Neural cell (in vitro differentiated cells): ENCODE results near the gene NTF4. TPM values are rescaled to one million over a fixed set of nuclear protein-coding genes. Genes with fewer than 3 reads are reported as not detected.

Experiments used
- H2AFZ ChIP-seq: fragments of 200-600, 300-800 bp; sonication (generic), shearing (Covaris generic); 2 replicates; pipeline ENCODE4 v1.6.0; 2014; ENCODE audit warnings: low read depth, mild to moderate bottlenecking, antibody characterized with exemption, low read length, moderate library complexity
- H3F3A ChIP-seq: fragments of 200-600 bp; shearing (Covaris generic); 2 replicates; pipeline ENCODE4 v1.6.1; 2016; ENCODE audit warnings: mild to moderate bottlenecking, moderate library complexity, mixed read lengths, antibody characterized with exemption, low read length; ENCODE audit not compliant: insufficient read depth, poor library complexity, severe bottlenecking
- H3K27ac ChIP-seq: fragments of 200-600, 300-800 bp; sonication (generic), shearing (Covaris generic); 2 replicates; pipeline ENCODE4 v1.5.1; 2014; ENCODE audit warnings: mild to moderate bottlenecking, low read length, moderate library complexity
- H3K27me3 ChIP-seq: fragments of 300-800, 200-600 bp; sonication (generic), shearing (Covaris generic); 2 replicates; pipeline ENCODE4 v1.6.0; 2014; ENCODE audit warnings: mild to moderate bottlenecking, low read depth, low read length, moderate library complexity; ENCODE audit not compliant: insufficient read depth
- H3K36me3 ChIP-seq: fragments of 300-800, 200-600 bp; sonication (generic), shearing (Covaris generic); 2 replicates; pipeline ENCODE4 v1.5.1; 2014; ENCODE audit warnings: mild to moderate bottlenecking, antibody characterized with exemption, low read length, moderate library complexity; ENCODE audit not compliant: insufficient read depth
- H3K4me2 ChIP-seq: fragments of 300-800, 200-600 bp; sonication (generic), shearing (Covaris generic); 2 replicates; pipeline ENCODE4 v1.6.0; 2014; ENCODE audit warnings: mild to moderate bottlenecking, low read length
- H3K4me3 ChIP-seq: fragments of 300-800, 200-600 bp; sonication (generic), shearing (Covaris generic); 2 replicates; pipeline ENCODE4 v1.5.1; 2014; ENCODE audit warnings: mild to moderate bottlenecking, low read length, moderate library complexity
- H3K79me2 ChIP-seq: fragments of 200-600 bp; shearing (Covaris generic); replicated peaks from 2 replicates; pipeline ENCODE4 v1.6.0; 2014; ENCODE audit warnings: mild to moderate bottlenecking, low read length, moderate library complexity; ENCODE audit not compliant: insufficient read depth
- H3K9ac ChIP-seq: fragments of 300-800, 200-600 bp; sonication (generic), shearing (Covaris generic); 2 replicates; pipeline ENCODE4 v1.6.1; 2016; ENCODE audit warnings: mild to moderate bottlenecking, low read length, mixed read lengths
- H3K9me2 ChIP-seq: fragments of 200-600 bp; shearing (Covaris generic); 2 replicates; pipeline ENCODE4 v1.6.1; 2016; ENCODE audit warnings: mild to moderate bottlenecking, low read length, mixed read lengths; ENCODE audit not compliant: insufficient read depth
- H3K9me3 ChIP-seq: fragments of 200-600, 300-800 bp; sonication (generic), shearing (Covaris generic); 2 replicates; pipeline ENCODE4 v1.6.1; 2016; ENCODE audit warnings: mild to moderate bottlenecking, mixed run types, low read length, moderate library complexity, mixed read lengths
- H4K20me1 ChIP-seq: fragments of 200-600 bp; shearing (Covaris generic); 2 replicates; pipeline ENCODE4 v1.6.1; 2016; ENCODE audit warnings: mild to moderate bottlenecking, mixed run types; ENCODE audit not compliant: insufficient read depth
- CTCF ChIP-seq: fragments of 450-650 bp; IDR thresholded peaks from 2 replicates; pipeline ENCODE4 v1.5.1; 2014; ENCODE audit warnings: antibody characterized with exemption, mild to moderate bottlenecking, moderate library complexity; ENCODE audit not compliant: poor library complexity, severe bottlenecking
- EP300 ChIP-seq: fragments of 450-650 bp; conservative IDR thresholded peaks from 2 replicates; pipeline ENCODE4 v1.6.1; 2014; ENCODE audit warnings: antibody characterized with exemption, mild to moderate bottlenecking, moderate library complexity; ENCODE audit not compliant: poor library complexity, severe bottlenecking
- EZH2 ChIP-seq: fragments of 200-600, 300-800 bp; shearing (Covaris generic), sonication (generic); IDR thresholded peaks from 2 replicates; pipeline ENCODE4 v1.6.1; 2014; ENCODE audit warnings: antibody characterized with exemption, low read length, borderline replicate concordance, mild to moderate bottlenecking; ENCODE audit not compliant: insufficient read depth, poor library complexity, severe bottlenecking
- MXI1 ChIP-seq: fragments of 450-650 bp; conservative IDR thresholded peaks from 2 replicates; pipeline ENCODE4 v1.6.1; 2014; ENCODE audit warnings: antibody characterized with exemption, mild to moderate bottlenecking; ENCODE audit not compliant: poor library complexity, severe bottlenecking
- POLR2AphosphoS5 ChIP-seq: IDR thresholded peaks from 2 replicates; pipeline ENCODE4 v1.6.1; 2012
- RAD21 ChIP-seq: fragments of 450-650 bp; conservative IDR thresholded peaks from 2 replicates; pipeline ENCODE4 v1.6.1; 2014; ENCODE audit warnings: antibody characterized with exemption, mild to moderate bottlenecking, moderate library complexity
- SMC3 ChIP-seq: fragments of 450-650 bp; conservative IDR thresholded peaks from 2 replicates; pipeline ENCODE4 v1.6.1; 2014; ENCODE audit warnings: antibody characterized with exemption, mild to moderate bottlenecking, moderate library complexity; ENCODE audit not compliant: poor library complexity
- TAF1 ChIP-seq: IDR thresholded peaks from 2 replicates; pipeline ENCODE4 v1.6.1; 2012; ENCODE audit warnings: low read depth
- polyA plus RNA-seq: library from polyadenylated mRNA; depleted of rRNA; stranded (reverse); fragments of >200 nt; gene quantifications from 2 replicates; pipeline ENCODE4 v1.2.3, GENCODE V29; 2014
- TF ChIP-seq, protein P1 (sequence below): IDR thresholded peaks from 2 replicates; pipeline ENCODE4 v1.6.1; 2012; ENCODE audit warnings: borderline replicate concordance

Gene NTF4
- polyA plus RNA-seq, 1 donor from 2014 or later, result not detected

DNA sequence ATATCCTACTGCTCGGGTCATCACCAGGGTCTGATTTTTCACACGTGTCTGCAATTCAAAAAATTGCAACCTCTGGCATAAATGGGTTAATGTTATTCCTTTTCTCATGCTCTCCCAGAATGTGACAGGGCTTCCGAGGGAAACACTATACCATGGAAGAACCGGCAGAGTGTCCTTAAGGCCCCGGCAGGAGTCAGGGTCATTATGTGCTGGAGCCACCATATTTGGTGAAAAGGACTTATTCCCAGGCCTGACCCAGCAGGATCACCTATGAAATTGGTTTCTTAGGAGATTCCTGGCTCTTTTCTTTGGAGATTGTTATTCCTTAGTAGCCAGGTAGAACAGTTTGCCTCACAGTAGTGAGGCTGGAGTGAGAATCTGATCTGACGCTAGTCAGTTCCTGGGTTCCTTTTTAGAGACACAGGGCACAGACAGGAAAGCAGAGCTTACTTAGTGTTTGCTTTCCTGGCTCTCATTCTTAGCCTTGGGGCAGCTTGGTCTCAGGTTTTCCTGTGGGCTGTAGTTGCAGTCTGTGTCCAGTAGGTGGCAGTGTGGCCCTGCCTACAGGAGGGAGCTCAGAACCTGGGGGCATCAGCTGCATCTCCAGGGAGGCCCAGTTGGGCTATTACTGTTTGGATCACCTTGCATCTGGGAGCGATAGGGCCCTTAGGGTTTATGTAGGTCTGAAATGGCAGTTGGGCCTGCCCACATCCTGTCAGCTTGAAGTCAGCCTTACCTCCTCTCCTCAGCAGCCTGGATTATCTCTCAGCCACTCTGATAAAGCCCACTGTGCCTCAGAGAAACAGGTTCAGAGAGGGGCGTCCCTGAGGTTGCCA lies 33.1 kb upstream of the NTF4 start:
- TF ChIP-seq CTCF (peak; percentile 96), EP300 (no peak), RAD21 (peak; percentile 86), SMC3 (peak; percentile 79), TAF1 (no peak), EZH2 (no peak), MXI1 (no peak), POLR2AphosphoS5 (no peak)
- TF ChIP-seq, protein P1, sequence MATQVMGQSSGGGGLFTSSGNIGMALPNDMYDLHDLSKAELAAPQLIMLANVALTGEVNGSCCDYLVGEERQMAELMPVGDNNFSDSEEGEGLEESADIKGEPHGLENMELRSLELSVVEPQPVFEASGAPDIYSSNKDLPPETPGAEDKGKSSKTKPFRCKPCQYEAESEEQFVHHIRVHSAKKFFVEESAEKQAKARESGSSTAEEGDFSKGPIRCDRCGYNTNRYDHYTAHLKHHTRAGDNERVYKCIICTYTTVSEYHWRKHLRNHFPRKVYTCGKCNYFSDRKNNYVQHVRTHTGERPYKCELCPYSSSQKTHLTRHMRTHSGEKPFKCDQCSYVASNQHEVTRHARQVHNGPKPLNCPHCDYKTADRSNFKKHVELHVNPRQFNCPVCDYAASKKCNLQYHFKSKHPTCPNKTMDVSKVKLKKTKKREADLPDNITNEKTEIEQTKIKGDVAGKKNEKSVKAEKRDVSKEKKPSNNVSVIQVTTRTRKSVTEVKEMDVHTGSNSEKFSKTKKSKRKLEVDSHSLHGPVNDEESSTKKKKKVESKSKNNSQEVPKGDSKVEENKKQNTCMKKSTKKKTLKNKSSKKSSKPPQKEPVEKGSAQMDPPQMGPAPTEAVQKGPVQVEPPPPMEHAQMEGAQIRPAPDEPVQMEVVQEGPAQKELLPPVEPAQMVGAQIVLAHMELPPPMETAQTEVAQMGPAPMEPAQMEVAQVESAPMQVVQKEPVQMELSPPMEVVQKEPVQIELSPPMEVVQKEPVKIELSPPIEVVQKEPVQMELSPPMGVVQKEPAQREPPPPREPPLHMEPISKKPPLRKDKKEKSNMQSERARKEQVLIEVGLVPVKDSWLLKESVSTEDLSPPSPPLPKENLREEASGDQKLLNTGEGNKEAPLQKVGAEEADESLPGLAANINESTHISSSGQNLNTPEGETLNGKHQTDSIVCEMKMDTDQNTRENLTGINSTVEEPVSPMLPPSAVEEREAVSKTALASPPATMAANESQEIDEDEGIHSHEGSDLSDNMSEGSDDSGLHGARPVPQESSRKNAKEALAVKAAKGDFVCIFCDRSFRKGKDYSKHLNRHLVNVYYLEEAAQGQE, result no peak
- Histone ChIP-seq H3K9me2 (no peaks in the 10 kb centered on the region), H3K4me3 (no peak overlapping the region), H3F3A (no peaks in the 10 kb centered on the region), H3K79me2 (no peaks in the 10 kb centered on the region), H3K4me2 (no peak overlapping the region), H4K20me1 (peaks cover 4% of the 10 kb centered on the region), H3K27ac (no peak overlapping the region), H3K9me3 (no peaks in the 10 kb centered on the region), H3K9ac (no peak overlapping the region), H3K36me3 (no peaks in the 10 kb centered on the region), H2AFZ (no peak overlapping the region), H3K27me3 (no peaks in the 10 kb centered on the region)

DNA sequence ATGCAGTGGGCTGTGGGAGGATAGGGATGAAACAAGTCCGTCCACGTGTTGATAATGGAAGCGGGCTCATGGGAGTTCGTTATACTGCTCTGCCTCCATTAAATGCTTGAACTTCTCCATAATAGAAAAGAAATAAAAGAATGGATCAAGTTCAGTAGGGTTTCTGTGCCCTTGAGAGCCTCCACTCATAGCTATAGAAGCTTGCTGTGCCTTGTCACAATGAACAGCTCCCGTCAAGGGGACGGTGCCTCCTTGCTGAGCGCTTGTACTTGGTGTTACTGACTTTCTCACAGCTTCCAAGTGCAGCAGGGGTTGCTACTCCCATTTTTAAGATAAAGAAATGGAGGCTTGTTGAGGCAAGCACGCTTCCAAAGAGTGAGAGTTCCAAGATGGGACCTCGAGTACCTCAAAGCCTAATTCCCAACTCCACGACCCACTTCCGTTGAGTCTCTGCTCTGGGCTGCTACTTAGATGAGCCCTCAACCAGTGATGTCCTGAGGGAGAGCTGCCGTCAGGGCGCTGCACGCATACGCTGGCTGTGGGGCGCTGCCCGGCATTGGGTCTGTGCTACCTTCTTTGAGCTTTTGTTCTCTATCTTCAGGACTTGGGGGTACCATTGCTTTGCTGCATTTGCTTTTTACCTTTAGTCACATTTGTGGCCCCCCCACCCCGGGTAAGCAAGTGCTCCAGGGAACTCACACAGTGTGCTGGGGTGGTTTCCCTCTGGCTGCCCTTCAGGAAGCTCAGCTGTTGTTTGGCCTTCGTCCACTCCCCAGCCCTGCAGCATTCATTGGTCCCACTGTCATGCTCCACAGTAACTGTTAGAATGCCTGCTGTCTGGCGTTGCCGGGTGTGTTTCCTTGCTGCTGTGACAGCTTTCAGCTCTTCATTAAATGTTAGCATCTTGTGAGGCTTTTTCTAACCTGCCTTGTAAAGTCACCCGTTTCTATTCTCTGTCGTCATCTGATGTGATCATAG lies 30.2 kb upstream of the NTF4 start:
- Histone ChIP-seq H3K79me2 (peaks cover 3% of the 10 kb centered on the region), H3K9me2 (no peaks in the 10 kb centered on the region), H3K27ac (no peak overlapping the region), H3K27me3 (no peaks in the 10 kb centered on the region), H2AFZ (no peak overlapping the region), H4K20me1 (peaks cover 4% of the 10 kb centered on the region), H3K9ac (no peak overlapping the region), H3K36me3 (peaks cover 12% of the 10 kb centered on the region), H3K9me3 (no peaks in the 10 kb centered on the region), H3K4me2 (no peak overlapping the region), H3K4me3 (no peak overlapping the region), H3F3A (no peaks in the 10 kb centered on the region)
- TF ChIP-seq MXI1 (no peak), POLR2AphosphoS5 (no peak), EP300 (no peak), TAF1 (no peak), EZH2 (no peak), CTCF (no peak), SMC3 (no peak), RAD21 (no peak)
- TF ChIP-seq, protein P1, result no peak
